ENCODE data around the gene HPGD. TPM values are rescaled to one million over a fixed set of nuclear protein-coding genes. Genes with fewer than 3 reads are reported as not detected.

HPGD gene
- total and polyA plus RNA-seq, 12 donors, result 0.36 to 2.5 (median 1.2) TPM

- H3K4me3 ChIP-seq, result no peak overlapping the region
- H3K27me3 ChIP-seq, result no peaks in the 10 kb centered on the region
- H3K27ac ChIP-seq, result no peak overlapping the region
- H3K4me1 ChIP-seq, result no peaks in the 10 kb centered on the region
- no peak for TF ChIP-seq CTCF (IDR thresholded peaks at IDR 0.05)
- WGBS, 2 donors, result 77 to 80% methylated on average over 3 of the region's 3 CpGs
- ATAC-seq, result no peak
- intact Hi-C loops (cut with DNase I), result no loop called here
- no peak for DNase-seq
- H3K9me3 ChIP-seq, result peaks cover 0 to 11% (median 5%) of the 10 kb centered on the region in 11 donors
- no peaks in the 10 kb centered on the region for H3K36me3 ChIP-seq
Measured at GRCh38 chr4:174467107-174467506, 55.2 kb downstream of the HPGD start.

- ATAC-seq (no peak), DNase-seq (no peak)
- H3K27me3 ChIP-seq, result no peaks in the 10 kb centered on the region
- H3K27ac ChIP-seq, result no peak overlapping the region
- no peak overlapping the region for H3K4me3 ChIP-seq
- intact Hi-C loops (cut with DNase I), result no loop called here
- no peaks in the 10 kb centered on the region for H3K36me3 ChIP-seq
- TF ChIP-seq CTCF (IDR thresholded peaks at IDR 0.05), result no peak
- WGBS, 2 donors, result 74 to 81% methylated on average over 3 of the region's 3 CpGs
- H3K9me3 ChIP-seq, result peaks cover 0 to 11% (median 5%) of the 10 kb centered on the region in 11 donors
- H3K4me1 ChIP-seq, result no peaks in the 10 kb centered on the region
Measured at GRCh38 chr4:174464949-174465348, 57.3 kb downstream of the HPGD start.

GRCh38 chr4:174461466-174462106 is 60.7 kb downstream of the HPGD start:
- no peaks in the 10 kb centered on the region for H3K4me1 ChIP-seq
- DNase-seq, result no peak
- 45 to 62% methylated on average over 3 of the region's 3 CpGs for WGBS, 2 donors
- no peaks in the 10 kb centered on the region for H3K27me3 ChIP-seq
- no peak overlapping the region for H3K27ac ChIP-seq
- intact Hi-C loops (cut with DNase I), result no loop called here
- no peak for TF ChIP-seq CTCF (IDR thresholded peaks at IDR 0.05)
- no peaks in the 10 kb centered on the region for H3K36me3 ChIP-seq
- no peak for ATAC-seq
- peaks cover 0 to 11% (median 5%) of the 10 kb centered on the region in 11 donors for H3K9me3 ChIP-seq
- no peak overlapping the region for H3K4me3 ChIP-seq

- WGBS, 2 donors, result 58 to 67% methylated on average over 1 of the region's 1 CpG
- intact Hi-C loops (cut with DNase I), result no loop called here
- Histone ChIP-seq H3K27me3 (no peaks in the 10 kb centered on the region), H3K9me3 (peaks cover 0 to 11% (median 5%) of the 10 kb centered on the region in 11 donors), H3K4me1 (no peaks in the 10 kb centered on the region), H3K27ac (no peak overlapping the region), H3K36me3 (no peaks in the 10 kb centered on the region), H3K4me3 (no peak overlapping the region)
- DNase-seq (no peak), ATAC-seq (no peak)
- no peak for TF ChIP-seq CTCF (IDR thresholded peaks at IDR 0.05)
Measured at GRCh38 chr4:174460684-174461083, 61.6 kb downstream of the HPGD start.
